Pancreas (tissue), 10 donors: ENCODE measurements around the gene SLC4A2. TPM values are rescaled to one million over a fixed set of nuclear protein-coding genes. Genes with fewer than 3 reads are reported as not detected.

Experiments
- ATAC-seq, 4 donors: fragments of 200-7000 bp; cut with Tn5 transposase; one replicate each; pipeline versions ENCODE4 v1.8.0 to v1.9.1; 2020; ENCODE audit warnings: mild to moderate bottlenecking in 4 of 4, moderate library complexity in 4 of 4
- DNase-seq, 6 donors: peaks; one replicate each; pipeline ENCODE4 v3.0.0-alpha.2; 2020
- FAIRE-seq: peaks from 2 replicates; lab custom pipeline; 2012; peaks lifted over from hg19 to GRCh38; lab: Jason Lieb, UNC
- H3K27ac ChIP-seq, 4 donors: fragments of 200-600 bp; sonication (generic); 1 replicate in 3 of 4; 2 replicates in 1 of 4; pipeline versions ENCODE4 v1.5.0 to v1.8.0; 2020
- H3K27me3 ChIP-seq, 4 donors: fragments of 200-600 bp; one replicate each; pipeline ENCODE4 v1.8.0; 2021
- H3K36me3 ChIP-seq, 3 donors: fragments of 200-600 bp; sonication (generic) in 1 of 3; one replicate each; pipeline versions ENCODE4 v1.5.0 to v1.8.0; 2020 to 2021
- H3K4me1 ChIP-seq, 3 donors: fragments of 200-600 bp; one replicate each; pipeline ENCODE4 v1.8.0; 2021
- H3K4me3 ChIP-seq, 4 donors: fragments of 200-600 bp; sonication (generic) in 2 of 4; one replicate each; pipeline versions ENCODE4 v1.5.0 to v1.8.0; 2020 to 2021
- H3K9me3 ChIP-seq, 4 donors: fragments of 200-600 bp; one replicate each; pipeline ENCODE4 v1.8.0; 2021
- WGBS, 2 donors: extraction: QIAGEN DNeasy Blood & Tissue Kit; methylation state at CpG; one replicate each; pipeline ENCODE4 v1.1.7; 2013; 5-methylcytosine and 5-hydroxymethylcytosine counted together
- intact Hi-C, 3 donors: fragments of 100-400 bp; cut with DNase I; formaldehyde crosslinking; loops; one replicate each; pipeline versions ENCODE4 v1.11.1 to v1.14.2; 2022
- polyA plus RNA-seq, 2 donors: library from polyadenylated mRNA; stranded (reverse); fragments of 200-250 nt; gene quantifications; one replicate each; pipeline ENCODE4 v1.2.3, GENCODE V29; 2013
- total RNA-seq, 6 donors: library from RNA; stranded (reverse); fragmentation: NEBNext Ultra II Directional in 4 of 6; extraction: Animal tissue kit (Norgen Biotek cat#: 25700) in 4 of 6; gene quantifications; one replicate each; pipeline versions ENCODE4 v1.2.1 to v1.2.4, GENCODE V29; 2021 to 2023
- TF ChIP-seq, protein P1 (sequence below), 4 donors: fragments of 200-600 bp; sonication (generic) in 3 of 4; IDR thresholded peaks; one replicate each; pipeline versions ENCODE4 v1.5.0 to v1.8.0; 2021; ENCODE audit warnings: antibody characterized with exemption in 4 of 4
- donor health status: healthy with polysubstance abuse.
- donor health status: DM: no; HTN: no; CAD: no; lungs with moderate emphysema.
- donor health status: DM: no; HTN: no; CAD: no.
- donor health status: control.
- donor health status: control.
- donor health status: Bipolar disorder and iron deficiency.
- donor health status: DM: yes; HTN: yes; CAD: no.
- donor health status: DM: no; HTN: no; CAD: no.
- donor health status: DM: no; HTN: no; CAD: no.
- donor health status: DM: yes; HTN: yes; CAD: no.

SLC4A2 gene
- total and polyA plus RNA-seq, 8 donors = 69.2 to 211 (median 87.2) TPM

DNA sequence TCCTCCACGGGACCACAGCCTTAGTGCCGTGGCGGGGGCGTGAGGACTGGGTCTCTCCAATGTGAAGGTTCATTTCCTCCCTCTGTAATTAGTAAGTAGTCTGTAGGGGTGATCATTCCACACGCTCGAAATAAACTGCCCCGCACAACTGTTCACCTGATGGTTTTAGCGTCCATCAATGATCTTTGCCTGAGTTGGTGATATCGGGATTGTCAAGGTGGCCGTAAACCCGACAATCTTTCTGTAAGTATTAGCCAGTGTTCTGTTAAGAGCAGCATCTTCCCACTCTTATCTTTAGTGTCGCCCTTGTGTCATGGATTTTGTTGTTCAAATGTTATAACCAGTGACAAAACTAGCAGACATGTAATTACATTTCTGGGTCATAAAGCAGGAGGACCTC is 44.6 kb downstream of the SLC4A2 start:
- Histone ChIP-seq H3K36me3 (no peaks in the 10 kb centered on the region), H3K27ac (no peak overlapping the region), H3K4me3 (no peak overlapping the region), H3K4me1 (no peaks in the 10 kb centered on the region), H3K9me3 (no peaks in the 10 kb centered on the region), H3K27me3 (no peaks in the 10 kb centered on the region)
- intact Hi-C loops = no loop called here
- 83 to 91% methylated on average over 12 of the region's 12 CpGs for whole genome bisulfite sequencing, 2 donors
- no peak for DNase-seq
- FAIRE-seq = no peak
- TF ChIP-seq, protein P1, sequence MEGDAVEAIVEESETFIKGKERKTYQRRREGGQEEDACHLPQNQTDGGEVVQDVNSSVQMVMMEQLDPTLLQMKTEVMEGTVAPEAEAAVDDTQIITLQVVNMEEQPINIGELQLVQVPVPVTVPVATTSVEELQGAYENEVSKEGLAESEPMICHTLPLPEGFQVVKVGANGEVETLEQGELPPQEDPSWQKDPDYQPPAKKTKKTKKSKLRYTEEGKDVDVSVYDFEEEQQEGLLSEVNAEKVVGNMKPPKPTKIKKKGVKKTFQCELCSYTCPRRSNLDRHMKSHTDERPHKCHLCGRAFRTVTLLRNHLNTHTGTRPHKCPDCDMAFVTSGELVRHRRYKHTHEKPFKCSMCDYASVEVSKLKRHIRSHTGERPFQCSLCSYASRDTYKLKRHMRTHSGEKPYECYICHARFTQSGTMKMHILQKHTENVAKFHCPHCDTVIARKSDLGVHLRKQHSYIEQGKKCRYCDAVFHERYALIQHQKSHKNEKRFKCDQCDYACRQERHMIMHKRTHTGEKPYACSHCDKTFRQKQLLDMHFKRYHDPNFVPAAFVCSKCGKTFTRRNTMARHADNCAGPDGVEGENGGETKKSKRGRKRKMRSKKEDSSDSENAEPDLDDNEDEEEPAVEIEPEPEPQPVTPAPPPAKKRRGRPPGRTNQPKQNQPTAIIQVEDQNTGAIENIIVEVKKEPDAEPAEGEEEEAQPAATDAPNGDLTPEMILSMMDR (IDR thresholded peaks at IDR 0.05) = no peak
- ATAC-seq = no peak

GRCh38 chr7:151104411-151105235 is 45.2 kb downstream of the SLC4A2 start:
- intact Hi-C loops = no loop called here
- H3K27ac ChIP-seq = no peak overlapping the region
- WGBS, 2 donors = 77 to 80% methylated on average over 23 of the region's 23 CpGs

DNA sequence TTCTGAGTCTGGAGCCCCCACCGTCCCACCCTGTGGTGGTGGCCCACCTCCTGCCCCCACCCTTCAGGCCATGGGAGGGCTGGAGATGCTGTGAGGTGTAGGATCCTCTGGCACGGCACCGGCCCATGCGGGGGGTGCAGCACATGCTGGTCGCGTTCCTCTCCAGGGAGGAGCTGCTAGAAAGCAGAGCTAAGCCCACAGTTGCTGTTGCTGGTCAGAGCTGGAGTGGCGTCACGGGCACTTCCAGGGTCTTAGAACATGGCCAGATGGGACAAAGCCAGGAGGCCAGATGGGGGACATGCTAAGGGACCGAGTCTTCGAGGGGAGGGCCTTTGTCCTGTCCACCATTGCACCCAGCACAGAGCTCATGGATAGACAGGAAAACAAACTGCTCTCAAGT is 48.5 kb downstream of the SLC4A2 start:
- FAIRE-seq = no peak
- ATAC-seq = no peak
- TF ChIP-seq, protein P1 (IDR thresholded peaks at IDR 0.05) = no peak
- Histone ChIP-seq H3K9me3 (no peaks in the 10 kb centered on the region), H3K4me1 (peaks cover 0 to 11% (median 6%) of the 10 kb centered on the region in 3 donors), H3K27ac (no peak overlapping the region), H3K36me3 (no peaks in the 10 kb centered on the region), H3K27me3 (no peaks in the 10 kb centered on the region), H3K4me3 (no peak overlapping the region)
- peak in 2 of 6 donors; percentile 25 to 53 for DNase-seq
- intact Hi-C loops = no loop called here
- WGBS, 2 donors = 89 to 93% methylated on average over 10 of the region's 10 CpGs

More at GRCh38 chr7:151104411-151105235, 45.2 kb downstream of the SLC4A2 start:
- no peak overlapping the region for H3K4me3 ChIP-seq
- FAIRE-seq (no peak), ATAC-seq (no peak), DNase-seq (peak in 1 of 6 donors; percentile 16)
- TF ChIP-seq, protein P1 (IDR thresholded peaks at IDR 0.05) = no peak
- H3K36me3 ChIP-seq = no peaks in the 10 kb centered on the region
- H3K9me3 ChIP-seq = no peaks in the 10 kb centered on the region
- H3K27me3 ChIP-seq = no peaks in the 10 kb centered on the region
- H3K4me1 ChIP-seq = no peaks in the 10 kb centered on the region

- intact Hi-C loops = loop anchor here in 1 of 3 donors (5.0 kb wide), 1 partner anchor 77 kb away; no protein-coding TSS in a partner anchor
- Histone ChIP-seq H3K36me3 (no peaks in the 10 kb centered on the region), H3K27ac (no peak overlapping the region), H3K9me3 (no peaks in the 10 kb centered on the region), H3K4me3 (no peak overlapping the region), H3K27me3 (no peaks in the 10 kb centered on the region), H3K4me1 (peaks cover 4 to 19% (median 13%) of the 10 kb centered on the region in 3 donors)
- FAIRE-seq = no peak
- 70 to 76% methylated on average over 14 to 15 of the region's 15 CpGs for WGBS, 2 donors
- TF ChIP-seq, protein P1 (IDR thresholded peaks at IDR 0.05) = no peak
- peak in 1 of 6 donors; percentile 24 for DNase-seq
- ATAC-seq = no peak
Observed at GRCh38 chr7:151109094-151110048, 50.0 kb downstream of the SLC4A2 start.
